Fibroblast of peridontal ligament (primary cell): ENCODE results near the gene CISD3.

Experiments used
- DNase-seq: peaks from one replicate; pipeline ENCODE4 v3.0.0-alpha.2; 2010; ENCODE audit errors: extremely low read depth

CISD3 gene

DNA sequence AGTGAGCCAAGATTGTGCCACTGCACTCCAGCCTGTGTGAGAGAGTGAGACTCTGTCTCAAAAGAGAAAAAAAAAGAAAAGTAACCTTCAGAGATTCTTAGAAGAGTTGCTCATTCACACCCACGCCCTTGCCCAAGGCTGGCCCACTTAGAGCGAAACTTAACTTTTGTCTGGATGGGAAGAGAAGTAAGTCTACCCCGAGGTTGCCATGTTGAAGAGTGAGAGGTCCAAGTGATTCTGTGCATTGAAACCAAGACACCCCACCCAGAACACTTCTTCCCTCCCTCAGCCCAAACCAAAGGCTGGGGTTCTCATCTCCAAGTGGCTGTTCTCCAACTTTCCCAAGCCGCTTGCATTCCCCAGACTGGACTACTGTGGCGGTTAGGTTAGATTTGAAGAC is 2.4 kb upstream of the CISD3 start:
- no peak for DNase-seq

DNA sequence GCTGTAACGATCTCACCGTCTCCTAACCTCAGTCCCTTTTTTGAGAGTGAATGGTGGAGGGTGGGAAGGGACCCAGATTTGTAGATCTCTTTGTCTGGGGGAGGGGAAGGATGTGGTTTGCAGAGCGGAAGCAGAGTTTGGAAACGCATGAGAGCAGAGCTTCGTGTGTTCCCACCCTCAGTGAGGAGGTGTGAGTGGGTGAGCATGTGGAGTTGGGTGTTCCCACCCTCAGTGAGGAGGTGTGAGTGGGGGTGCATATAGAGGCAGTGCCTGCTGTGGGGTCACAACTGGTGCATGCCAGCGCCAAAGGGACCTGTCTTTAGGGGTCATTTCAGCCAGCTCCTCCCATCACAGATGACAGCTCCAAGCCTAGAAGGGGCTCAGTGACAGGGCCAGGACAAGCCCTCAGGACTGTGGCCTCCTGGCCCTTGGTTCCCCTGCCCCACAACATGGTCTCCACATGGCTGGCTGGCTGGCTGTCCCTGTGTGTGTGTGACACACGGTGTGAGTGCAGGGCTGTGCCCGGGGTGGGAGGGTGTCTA is 1.8 kb upstream of the CISD3 start:
- no peak for DNase-seq

DNA sequence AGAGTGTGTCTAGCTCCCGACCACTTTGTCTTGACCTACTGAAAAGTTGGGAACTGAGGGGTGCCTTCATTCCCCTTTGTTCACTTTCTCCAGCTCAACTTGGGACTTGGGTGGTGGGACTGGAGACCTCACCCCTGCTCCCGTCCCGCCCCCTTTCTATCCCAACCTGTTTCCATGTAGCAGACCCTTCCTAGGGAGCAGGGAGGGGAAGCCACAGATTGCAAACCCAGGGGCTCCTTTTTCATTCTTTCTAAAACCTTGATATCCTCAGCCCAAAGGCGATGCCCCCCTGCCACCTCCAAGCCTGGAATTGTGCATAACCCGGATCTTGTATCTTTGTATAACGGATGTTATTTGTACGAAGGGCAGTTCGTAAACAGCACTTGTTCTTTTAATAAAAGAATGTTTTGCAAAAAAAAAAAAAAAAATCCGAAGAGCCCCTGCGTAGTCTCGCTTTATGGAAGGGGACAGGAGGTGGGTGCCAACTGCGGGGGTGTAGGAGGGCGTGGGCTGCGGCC is 714 bp upstream of the CISD3 start:
- DNase-seq, result no peak

DNA sequence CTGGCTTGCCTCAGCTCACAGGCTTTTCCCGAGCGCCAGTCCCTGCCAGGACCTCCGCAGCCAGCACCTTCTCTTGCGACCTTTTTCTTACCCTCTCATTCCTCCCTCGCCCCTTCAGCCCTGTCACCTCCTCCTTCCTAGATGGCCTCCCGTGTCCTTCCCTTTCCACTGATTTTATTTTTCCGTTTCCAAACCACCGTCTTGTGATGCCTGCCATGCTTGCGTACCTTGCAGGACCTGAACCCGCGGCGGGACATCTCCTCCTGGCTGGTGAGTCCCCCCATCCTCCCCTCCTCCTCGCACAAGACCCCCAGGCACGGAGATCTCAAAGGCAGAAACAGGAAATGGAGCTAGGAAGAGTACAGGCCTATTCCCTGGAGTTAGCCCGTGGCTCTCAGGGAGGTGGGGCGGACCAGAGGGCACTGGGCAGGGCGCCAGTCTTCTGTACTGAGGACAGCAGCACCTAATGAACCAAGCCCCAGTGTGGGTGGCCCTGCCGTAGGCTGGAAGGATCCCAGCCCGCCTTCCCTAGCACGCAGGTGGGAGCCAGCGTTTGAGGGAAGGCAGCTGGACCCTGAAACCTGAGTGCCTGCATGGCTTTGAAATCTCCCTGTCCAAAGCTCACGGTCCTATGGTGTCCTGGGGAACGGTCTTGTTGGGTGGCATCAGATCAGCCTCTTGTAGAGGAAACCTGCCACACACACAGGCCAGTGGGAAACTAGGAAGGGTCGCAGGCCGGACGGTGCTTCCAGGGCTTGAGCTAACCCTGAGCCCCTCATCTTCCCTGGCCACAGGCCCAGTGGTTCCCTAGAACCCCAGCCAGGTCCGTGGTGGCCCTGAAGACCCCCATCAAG is 612 bp downstream of the CISD3 start:
- DNase-seq, result no peak

DNA sequence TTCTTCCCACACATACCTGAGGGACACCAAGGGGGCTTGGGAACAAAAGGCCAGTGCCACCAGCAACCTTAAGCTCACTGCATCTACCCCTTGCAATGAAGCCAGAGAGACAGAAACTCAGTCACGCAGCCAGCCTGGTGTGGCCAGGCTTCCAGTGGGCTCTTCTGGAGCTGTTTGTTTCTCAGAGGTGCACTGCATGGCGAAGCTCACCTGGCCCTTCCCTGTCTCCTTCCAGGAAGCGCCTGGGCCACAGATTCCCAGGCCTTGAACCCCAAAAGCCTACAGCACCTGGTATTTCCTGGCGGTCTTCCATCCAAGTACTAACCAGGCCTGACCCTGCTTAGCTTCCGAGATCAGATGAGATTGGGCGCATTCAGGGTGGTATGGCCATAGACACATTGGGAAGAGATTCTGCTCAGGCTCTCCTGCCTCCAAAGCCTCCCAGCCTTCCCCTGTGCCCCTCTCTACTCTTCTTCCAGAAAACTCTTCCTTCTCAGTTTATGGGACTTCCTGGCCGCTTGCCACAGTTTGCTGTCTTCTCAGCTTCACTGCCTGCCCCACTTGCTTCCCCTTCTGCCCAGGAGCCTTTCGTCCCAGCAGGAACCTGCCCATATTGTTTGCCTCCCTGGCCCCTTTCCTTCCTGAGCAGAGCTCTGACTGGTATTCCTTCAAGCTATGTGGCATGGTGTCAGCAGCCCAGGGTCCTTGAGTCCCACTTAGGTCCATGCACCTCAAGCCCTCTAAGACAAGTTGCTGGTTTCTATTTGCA is 1.6 kb downstream of the CISD3 start:
- DNase-seq, result no peak

DNA sequence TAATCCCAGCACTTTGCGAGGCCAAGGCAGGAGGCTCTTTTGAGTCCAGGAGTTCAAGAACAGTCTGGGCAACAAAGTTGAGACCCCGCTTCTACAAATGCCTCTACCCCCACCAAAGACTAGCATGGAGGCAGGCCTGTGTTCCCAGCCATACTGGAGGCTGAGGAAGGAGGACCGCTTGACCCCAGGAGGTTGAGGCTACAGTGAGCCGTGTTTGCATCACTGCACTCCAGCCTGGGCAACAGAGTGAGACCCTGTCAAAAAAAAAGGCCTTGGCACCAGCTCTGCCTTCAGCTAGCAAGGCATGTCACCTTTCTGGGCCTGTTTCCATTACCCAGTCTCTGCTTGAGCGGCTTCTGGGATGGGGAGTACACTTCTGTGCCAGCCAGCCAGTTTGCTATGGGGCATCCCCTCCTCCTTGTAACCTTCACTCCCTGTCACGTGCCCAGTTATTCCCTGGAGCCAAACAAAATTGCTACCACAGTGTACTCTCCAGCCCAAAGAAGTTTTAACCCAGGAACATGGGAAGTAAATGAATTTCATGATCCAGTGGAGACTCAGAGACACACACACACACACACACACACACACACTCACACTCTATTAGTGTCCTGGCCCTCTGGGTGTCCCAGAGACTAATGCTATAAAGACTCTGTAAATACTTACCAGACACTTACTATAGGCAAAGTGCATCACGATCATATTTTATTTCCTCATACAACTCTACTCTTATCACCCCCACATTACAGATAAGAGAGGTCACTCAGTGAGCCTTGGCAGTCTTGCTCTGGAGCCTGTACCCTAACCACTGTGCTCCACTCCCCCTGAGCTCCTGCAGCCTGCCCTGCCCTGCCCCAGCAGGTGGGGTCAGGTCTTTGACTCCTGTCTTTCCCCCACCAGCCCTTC is 2.5 kb downstream of the CISD3 start:
- DNase-seq, result no peak

DNA sequence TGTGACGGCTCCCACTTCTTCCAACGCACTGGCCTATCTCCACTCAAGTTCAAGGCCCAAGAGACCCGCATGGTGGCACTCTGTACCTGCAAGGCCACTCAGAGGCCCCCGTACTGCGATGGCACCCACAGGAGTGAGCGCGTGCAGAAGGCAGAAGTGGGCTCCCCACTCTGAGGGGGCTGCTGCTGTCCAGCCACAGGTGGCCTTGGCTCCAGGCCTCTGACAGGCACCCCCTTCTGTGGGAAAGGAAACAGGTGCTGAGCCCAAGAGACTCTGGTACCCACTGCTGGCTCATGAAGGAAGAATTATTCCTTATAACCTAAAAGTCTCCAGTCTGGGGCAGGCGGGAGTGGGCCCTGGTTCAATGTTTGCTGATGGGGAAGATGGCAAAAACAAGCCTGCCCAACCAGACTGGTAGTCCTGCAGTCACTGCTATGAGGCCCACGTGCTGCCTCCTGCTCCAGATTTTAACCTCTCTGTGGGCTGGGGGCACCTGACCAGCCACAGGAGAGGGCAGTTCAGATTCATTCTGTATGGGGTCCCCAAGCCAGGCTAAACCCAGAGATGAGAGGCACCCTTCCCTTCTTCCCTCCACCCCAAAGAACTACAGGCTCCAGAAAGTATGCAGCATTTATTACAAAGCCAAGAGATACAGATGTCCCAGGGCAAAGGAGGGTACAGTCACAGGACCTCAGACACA is 3.3 kb downstream of the CISD3 start:
- no peak for DNase-seq

DNA sequence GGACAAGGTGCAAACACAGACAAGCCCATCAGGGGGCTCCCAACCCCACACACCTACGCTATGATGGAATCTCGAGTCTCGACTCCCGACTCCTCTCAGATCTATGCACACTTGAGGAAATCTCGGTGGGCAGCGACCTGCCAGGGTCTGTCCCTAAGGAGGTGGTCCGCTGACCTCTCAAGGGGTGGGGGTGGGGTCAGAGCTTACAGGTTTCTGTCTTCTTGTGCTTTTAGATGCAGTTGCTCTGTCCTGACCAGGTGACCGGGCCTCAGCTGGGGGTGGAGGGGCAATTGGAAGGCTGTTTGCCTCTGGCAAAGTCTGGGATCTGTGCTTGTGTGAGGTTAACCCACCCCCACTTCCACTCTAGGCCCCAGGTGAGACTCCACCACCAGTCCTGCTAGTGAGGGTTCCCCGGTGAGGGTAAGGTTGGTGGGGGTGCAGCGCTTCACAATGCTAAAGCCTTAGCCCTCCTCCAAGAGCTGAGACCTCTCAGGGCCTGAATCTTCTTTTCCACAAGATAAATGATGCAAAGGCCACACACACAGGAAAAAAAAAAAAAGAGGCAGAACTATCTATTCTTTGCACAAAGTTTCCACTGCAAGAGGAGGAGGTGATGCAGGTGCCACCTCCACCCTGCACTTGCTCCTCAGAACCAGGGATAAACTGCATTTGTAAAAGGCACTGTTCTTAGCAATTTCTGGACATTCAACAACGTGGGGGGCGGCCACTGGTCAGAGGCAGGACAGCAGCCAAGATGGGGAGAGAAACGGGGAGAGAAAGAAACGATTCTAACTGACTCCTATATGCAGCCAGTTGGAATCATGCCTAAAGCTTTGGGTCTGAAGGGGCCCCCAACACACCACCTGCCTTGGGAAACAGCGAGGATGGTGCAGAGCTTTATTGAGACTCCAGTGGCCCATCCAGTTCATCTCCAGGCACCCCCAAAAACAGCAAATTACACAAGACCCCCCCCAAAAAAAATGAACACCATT is 4.1 kb downstream of the CISD3 start:
- DNase-seq, result no peak

DNA sequence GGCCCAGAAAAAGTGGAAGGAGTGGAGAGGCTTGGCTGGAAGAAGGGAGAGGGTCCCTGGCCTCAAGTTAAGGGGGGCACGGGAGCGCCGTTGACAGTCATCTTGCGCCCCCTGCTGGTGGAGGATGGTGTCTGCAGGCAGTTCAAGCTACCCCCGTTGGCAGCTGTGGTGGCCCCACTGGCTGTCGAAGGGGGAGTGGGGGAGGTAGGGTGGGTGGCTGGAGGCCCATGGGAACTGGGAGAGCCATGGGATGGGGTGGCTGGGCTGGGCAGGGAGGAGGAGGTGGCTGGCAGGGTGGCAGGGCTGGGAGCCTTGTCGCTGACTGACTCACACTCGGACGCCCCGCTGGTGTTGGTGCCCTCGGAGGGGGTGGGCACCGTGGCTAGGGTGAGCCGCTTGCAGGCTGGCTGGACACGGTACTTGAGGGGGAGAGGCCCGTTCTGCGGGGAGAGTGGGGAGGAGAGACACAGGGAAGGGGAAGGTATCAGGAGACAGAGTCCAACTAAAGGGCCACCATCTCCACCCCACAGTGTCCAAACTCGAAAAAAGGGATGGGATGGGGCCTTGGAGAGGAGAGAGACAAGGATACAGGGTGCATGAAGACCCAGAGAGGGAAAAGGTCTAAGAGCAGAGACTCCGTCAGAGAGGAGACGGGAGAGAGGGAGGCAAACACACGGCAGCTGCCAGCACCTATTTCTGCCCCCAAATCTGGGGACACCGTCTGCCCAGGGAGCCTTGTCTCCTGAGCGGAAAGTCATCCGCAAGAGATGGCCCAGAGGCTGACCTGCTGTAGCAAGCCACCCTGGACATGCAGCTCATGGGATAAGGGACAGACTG is 5.2 kb downstream of the CISD3 start:
- DNase-seq, result peak; percentile 28

DNA sequence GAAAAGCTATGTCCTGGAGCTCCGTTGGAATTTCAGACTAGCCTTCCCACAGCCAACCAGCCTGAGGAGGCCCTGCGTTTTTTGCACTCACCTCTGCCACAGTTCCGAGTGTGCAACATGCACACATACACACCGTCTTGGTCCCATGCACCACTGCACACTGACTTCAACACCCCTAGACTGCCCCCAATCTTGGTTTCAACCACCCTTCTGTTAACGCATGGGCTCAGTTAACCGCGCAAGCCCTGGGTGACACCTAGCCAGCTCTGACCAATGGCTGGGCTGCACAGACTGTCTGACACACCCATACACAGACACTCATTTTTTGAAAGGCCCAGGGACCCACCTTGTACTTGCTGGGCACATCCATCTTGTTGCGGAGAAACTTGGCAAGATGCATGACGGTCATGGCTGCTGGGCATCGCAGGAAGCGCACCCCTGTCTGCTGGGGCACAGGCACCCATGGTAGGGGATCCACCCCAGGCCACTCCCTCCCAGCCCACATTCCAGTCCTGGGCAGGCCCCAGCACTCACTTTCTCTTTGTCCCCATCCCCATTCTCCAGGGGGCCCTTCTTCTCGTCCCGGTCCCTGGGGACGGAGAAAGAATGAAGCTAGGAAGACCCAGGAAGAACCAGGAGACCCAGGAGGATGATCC is 8.0 kb downstream of the CISD3 start:
- no peak for DNase-seq

DNA sequence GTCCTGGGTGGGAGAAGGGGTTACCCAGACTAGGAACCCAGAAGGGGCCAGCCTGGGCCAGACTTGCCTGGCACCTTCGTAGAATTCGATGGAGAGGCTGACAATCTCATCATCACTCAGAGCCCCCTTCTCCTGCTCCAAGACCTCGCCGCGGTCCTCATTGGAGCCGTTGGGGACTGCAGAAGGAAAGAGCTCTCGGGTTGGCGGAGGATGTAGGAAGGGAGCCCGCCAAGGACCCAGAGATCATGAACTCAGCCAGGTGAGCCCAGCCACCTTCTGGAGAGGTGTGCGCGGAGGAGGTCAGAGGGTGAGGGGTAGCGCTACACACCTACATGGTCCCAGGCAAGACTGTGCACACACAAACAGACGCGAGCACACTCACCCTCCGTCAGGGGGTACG is 8.5 kb downstream of the CISD3 start:
- no peak for DNase-seq

DNA sequence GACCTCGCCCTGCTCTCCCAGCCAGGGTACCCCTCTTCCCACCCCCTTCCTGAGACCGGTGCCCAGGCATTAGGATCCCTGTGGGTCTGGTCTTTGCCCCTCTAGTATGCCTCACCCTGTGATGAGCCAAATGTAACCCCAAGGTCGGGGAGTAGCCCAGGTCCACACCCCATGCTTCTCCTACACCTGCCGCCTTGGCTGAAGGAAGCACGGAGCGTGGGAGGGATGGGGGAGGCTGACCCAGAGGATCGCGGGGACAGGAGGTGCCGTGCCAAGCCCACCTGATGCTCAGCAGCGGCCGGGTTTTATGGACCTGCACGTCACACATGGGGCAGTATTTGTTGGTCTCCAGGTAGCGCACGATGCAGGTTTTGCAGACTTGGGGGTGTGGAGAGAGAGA is 9.2 kb downstream of the CISD3 start:
- no peak for DNase-seq

DNA sequence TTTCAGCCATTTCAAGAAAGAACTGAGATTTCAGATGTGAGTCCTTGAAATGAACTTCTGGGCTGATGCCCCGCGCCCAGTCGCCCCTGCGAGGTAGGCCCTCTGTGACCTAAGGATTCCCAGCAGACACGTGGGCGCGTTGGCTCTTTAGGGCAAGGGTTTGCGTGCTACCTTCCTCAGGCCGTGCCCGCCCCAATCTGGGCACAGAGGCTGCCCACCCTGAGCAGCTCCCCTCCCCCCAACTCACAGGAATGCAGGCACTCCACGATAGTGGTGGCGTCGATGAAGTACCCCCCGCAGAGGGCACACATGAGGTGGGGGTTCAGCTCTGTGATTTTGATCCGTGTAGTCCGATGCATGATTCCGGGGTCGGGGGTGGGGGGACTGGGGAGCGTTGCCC is 9.9 kb downstream of the CISD3 start:
- DNase-seq, result no peak

DNA sequence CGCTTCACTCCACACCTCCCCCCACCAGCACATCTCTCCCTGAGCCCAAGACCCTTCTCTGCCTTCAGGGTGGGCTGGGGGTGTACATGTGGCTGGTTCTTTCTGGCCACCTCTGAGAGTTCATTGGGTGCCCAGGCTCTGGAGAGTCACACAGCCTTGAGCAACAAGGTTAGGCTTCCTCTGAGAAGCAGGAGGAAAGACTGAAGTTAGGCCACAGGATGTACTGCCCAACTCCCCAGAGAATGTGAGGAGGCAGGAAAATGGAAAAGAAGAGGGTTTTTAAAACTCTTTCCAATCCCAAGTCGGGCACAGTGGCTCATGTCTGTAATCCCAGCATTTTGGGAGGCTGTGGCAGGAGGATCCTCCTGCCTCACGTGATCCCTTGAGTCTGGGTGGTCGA is 10.7 kb downstream of the CISD3 start:
- DNase-seq, result no peak

DNA sequence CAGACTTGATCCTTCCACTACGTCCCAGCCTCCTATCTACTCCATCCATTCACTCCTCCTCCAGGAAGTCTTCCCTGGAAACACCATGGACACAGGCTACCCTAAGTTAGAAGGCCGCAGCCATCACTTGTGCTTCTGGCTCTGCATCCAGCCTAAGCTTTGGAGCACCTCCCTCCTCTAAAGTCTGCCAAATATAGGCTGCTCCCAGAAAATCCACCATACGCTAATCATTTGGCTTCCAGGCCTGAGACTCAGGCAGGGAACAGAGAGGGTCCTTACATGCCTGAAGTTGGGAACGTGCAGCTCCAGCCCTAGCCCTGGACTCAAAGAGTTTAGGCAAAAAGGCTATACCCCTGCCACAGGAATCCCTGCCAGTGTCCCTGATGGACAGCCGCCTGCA is 11.3 kb downstream of the CISD3 start:
- DNase-seq, result no peak

DNA sequence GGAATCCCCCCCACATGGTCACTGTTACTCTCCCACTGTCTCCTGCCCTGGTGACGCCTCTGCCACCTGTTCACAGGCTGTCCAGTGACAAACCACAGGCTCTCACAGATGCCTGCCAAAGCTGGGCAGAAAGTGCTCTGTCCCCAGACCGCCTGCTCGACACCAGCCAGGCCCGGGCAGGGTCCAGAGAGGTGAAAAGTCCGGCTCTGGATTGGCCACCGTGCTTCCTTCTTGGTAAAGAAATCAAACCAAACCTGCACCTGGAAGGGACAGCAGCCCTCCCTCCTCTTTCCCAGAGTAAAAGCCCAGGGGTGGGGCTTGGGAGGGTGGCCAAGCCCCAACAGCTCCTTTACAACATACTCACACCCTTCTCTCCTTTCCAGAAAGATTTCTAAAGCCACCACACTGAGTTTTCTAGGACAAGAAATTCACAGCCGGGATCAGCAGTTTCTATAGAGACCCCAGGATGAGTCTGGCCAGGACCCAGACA is 11.8 kb downstream of the CISD3 start:
- DNase-seq, result no peak

DNA sequence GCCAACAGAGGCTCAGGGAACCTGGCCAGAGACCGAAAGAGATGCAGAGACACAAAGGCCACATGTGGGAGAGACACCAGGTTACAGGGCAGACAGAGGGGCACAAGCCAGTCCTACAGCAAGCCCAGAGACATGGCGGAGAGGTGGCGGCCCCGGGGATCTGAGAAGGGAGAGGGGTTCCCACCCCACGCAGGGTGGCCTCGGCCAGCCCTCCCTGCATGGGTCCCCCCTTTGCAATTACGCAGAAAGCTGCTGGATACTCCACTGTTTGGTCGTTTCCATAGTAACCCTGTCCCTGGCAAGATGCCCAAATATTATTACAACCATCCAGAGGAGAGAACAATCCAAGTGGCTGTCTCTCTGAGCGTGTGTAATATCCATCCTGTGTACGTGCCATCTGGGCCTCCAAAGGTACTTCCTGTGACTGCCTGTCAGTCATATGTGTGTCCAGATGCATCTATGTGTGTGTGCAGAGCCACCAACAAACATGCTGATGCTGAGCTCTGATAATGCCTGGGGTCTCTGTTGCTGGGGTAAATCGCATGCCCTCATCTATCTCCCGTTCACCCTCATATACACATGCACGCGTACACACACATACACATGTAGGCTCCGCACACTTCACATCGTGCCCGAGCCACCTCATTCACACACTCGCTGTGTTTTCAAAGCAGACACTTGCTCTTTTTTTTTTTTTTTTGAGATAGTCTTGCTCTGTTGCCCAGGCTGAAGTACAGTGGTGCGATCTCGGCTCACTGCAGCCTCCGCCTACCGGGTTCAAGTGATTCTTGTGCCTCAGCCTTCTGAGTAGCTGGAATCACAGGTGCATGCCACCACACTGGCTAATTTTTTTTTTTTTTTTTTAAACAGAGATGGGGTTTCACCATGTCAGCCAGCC is 12.5 kb downstream of the CISD3 start:
- DNase-seq, result peak; percentile 92
